Thoracic aorta (tissue), 2 donors: ENCODE measurements around the gene MAT2B. TPM values are rescaled to one million over a fixed set of nuclear protein-coding genes. Genes with fewer than 3 reads are reported as not detected.

Experiments
- ATAC-seq: fragments of 150-250 bp; one replicate; pipeline ENCODE4 v1.8.0; 2017; ENCODE audit warnings: low read depth; ENCODE audit not compliant: insufficient number of reproducible peaks, low FRiP score
- DNase-seq: peaks from one replicate; pipeline ENCODE4 v3.0.0-alpha.2; 2020; ENCODE audit warnings: low spot score
- H3K27ac ChIP-seq, 2 donors: fragments of 200-600 bp; sonication (generic); 1 replicate in 1 of 2; 2 replicates in 1 of 2; pipeline ENCODE4 v1.5.1; 2016; ENCODE audit warnings: mild to moderate bottlenecking in 2 of 2, moderate library complexity in 2 of 2
- H3K27me3 ChIP-seq: fragments of 200-600 bp; sonication (generic); replicated peaks from 2 replicates; pipeline ENCODE4 v1.6.0; 2016; ENCODE audit warnings: mild to moderate bottlenecking; ENCODE audit not compliant: insufficient read depth
- H3K36me3 ChIP-seq: fragments of 200-600 bp; sonication (generic); one replicate; pipeline ENCODE4 v1.5.1; 2016
- H3K4me1 ChIP-seq, 2 donors: fragments of 200-600 bp; sonication (generic); 1 replicate in 1 of 2; 2 replicates in 1 of 2; pipeline versions ENCODE4 v1.5.1 to v1.6.0; 2016; ENCODE audit warnings: low read depth in 2 of 2, mild to moderate bottlenecking in 1 of 2; ENCODE audit not compliant: control insufficient read depth in 1 of 2
- H3K4me3 ChIP-seq: fragments of 200-600 bp; sonication (generic); 2 replicates; pipeline ENCODE4 v1.5.1; 2016; ENCODE audit warnings: mild to moderate bottlenecking
- H3K9me3 ChIP-seq: fragments of 200-600 bp; sonication (generic); 2 replicates; pipeline ENCODE4 v1.5.1; 2016
- total RNA-seq, 2 donors: library from RNA; depleted of rRNA; stranded (reverse); fragments of >200 nt; gene quantifications; one replicate each; pipeline versions ENCODE4 v1.1.0 to v1.2.3, GENCODE V29; 2016
- TF ChIP-seq, protein P1 (sequence below): fragments of 200-600 bp; sonication (generic); IDR thresholded peaks from one replicate; pipeline ENCODE4 v1.5.1; 2019; ENCODE audit warnings: antibody characterized with exemption

MAT2B gene
- total RNA-seq, 2 donors from 2014 or later, result 51.6 to 52.3 TPM

- peaks cover 34 to 58% of the 10 kb centered on the region in 2 donors for H3K4me1 ChIP-seq
- TF ChIP-seq, protein P1, sequence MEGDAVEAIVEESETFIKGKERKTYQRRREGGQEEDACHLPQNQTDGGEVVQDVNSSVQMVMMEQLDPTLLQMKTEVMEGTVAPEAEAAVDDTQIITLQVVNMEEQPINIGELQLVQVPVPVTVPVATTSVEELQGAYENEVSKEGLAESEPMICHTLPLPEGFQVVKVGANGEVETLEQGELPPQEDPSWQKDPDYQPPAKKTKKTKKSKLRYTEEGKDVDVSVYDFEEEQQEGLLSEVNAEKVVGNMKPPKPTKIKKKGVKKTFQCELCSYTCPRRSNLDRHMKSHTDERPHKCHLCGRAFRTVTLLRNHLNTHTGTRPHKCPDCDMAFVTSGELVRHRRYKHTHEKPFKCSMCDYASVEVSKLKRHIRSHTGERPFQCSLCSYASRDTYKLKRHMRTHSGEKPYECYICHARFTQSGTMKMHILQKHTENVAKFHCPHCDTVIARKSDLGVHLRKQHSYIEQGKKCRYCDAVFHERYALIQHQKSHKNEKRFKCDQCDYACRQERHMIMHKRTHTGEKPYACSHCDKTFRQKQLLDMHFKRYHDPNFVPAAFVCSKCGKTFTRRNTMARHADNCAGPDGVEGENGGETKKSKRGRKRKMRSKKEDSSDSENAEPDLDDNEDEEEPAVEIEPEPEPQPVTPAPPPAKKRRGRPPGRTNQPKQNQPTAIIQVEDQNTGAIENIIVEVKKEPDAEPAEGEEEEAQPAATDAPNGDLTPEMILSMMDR, result no peak
- no peaks in the 10 kb centered on the region for H3K9me3 ChIP-seq
- H3K27me3 ChIP-seq, result no peaks in the 10 kb centered on the region
- no peak overlapping the region for H3K27ac ChIP-seq
- peak overlapping the region; percentile 34 for H3K4me3 ChIP-seq
- ATAC-seq (no peak), DNase-seq (no peak)
- peaks cover 12% of the 10 kb centered on the region for H3K36me3 ChIP-seq
Measured at GRCh38 chr5:163509291-163509951, 4.0 kb downstream of the MAT2B start.

GRCh38 chr5:163512526-163512925 lies 7.1 kb downstream of the MAT2B start:
- TF ChIP-seq, protein P1, result no peak
- H3K27me3 ChIP-seq, result no peaks in the 10 kb centered on the region
- no peak overlapping the region for H3K27ac ChIP-seq
- peaks cover 28 to 48% of the 10 kb centered on the region in 2 donors for H3K4me1 ChIP-seq
- no peak overlapping the region for H3K4me3 ChIP-seq
- ATAC-seq (no peak), DNase-seq (no peak)
- H3K36me3 ChIP-seq, result peaks cover 30% of the 10 kb centered on the region
- H3K9me3 ChIP-seq, result no peaks in the 10 kb centered on the region

GRCh38 chr5:163525096-163525495 lies 19.7 kb downstream of the MAT2B start:
- ATAC-seq (no peak), DNase-seq (no peak)
- no peaks in the 10 kb centered on the region for H3K27me3 ChIP-seq
- no peaks in the 10 kb centered on the region for H3K9me3 ChIP-seq
- H3K27ac ChIP-seq, result no peak overlapping the region
- H3K4me3 ChIP-seq, result no peak overlapping the region
- no peaks in the 10 kb centered on the region for H3K4me1 ChIP-seq
- TF ChIP-seq, protein P1, result no peak
- peaks cover under 1% of the 10 kb centered on the region for H3K36me3 ChIP-seq

- Histone ChIP-seq H3K9me3 (no peaks in the 10 kb centered on the region), H3K4me3 (no peak overlapping the region), H3K36me3 (no peaks in the 10 kb centered on the region), H3K27me3 (no peaks in the 10 kb centered on the region), H3K4me1 (no peaks in the 10 kb centered on the region), H3K27ac (no peak overlapping the region)
- ATAC-seq (no peak), DNase-seq (no peak)
- TF ChIP-seq, protein P1, result no peak
Measured at GRCh38 chr5:163529698-163530097, 24.3 kb downstream of the MAT2B start.

DNA sequence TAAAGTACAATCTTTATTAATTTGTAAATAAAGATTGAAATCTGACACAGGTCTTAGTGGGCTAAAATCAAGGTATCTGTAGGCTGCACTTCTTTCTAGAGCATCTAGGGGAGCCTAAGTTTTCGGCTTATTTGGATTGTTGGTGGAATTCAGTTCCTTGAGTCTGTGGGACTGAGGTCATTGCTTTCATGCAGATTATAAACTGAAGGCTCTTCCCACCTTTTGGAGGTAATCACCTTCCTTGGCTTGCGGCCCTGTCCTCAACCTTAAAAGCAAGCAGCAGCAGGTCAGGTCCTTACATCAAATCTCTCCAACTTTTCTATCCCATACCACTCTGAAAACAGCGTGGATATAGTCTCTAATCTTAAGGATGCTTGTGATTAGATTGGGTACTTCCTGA lies 25.9 kb downstream of the MAT2B start:
- ATAC-seq, result no peak
- no peak overlapping the region for H3K27ac ChIP-seq
- H3K4me1 ChIP-seq, result no peaks in the 10 kb centered on the region
- H3K36me3 ChIP-seq, result no peaks in the 10 kb centered on the region
- no peaks in the 10 kb centered on the region for H3K9me3 ChIP-seq
- H3K4me3 ChIP-seq, result no peak overlapping the region
- H3K27me3 ChIP-seq, result no peaks in the 10 kb centered on the region
- no peak for DNase-seq
- TF ChIP-seq, protein P1, result no peak
